ENCODE results near the gene CPEB1.
A peak's percentile ranks its signal among the peaks of the same experiment; 100 is the strongest.

Gene CPEB1

GRCh38 chr15:82585072-82585471, 62.1 kb downstream of the CPEB1 start (continued):
- TF ChIP-seq ZNF692 (tag by site-specific recombination; IDR thresholded peaks at IDR 0.05): peak; percentile 60
- TF ChIP-seq ZBTB26 (tag by site-specific recombination; optimal IDR thresholded peaks at IDR 0.05): no peak
- 0 out of 2 replicates have a peak, but pooled peaks have one; percentile 26 for TF ChIP-seq ZNF501 (tag by site-specific recombination; IDR thresholded peaks at IDR 0.05)
- TF ChIP-seq GLIS2 (tag by site-specific recombination; IDR thresholded peaks at IDR 0.05): no peak
- TF ChIP-seq ZNF664 (tag by site-specific recombination; IDR thresholded peaks at IDR 0.05): no peak
- 0 out of 2 replicates have a peak, but pooled peaks have one; percentile 25 for TF ChIP-seq ZNF654 (tag by site-specific recombination; IDR thresholded peaks at IDR 0.05; ENCODE audit: low read depth)
- peak; percentile 20; the same call in 1 of the 2 replicates for TF ChIP-seq ZNF366 (tag by site-specific recombination; conservative IDR thresholded peaks at IDR 0.05)
- 0 out of 2 replicates have a peak, but pooled peaks have one; percentile 30 for TF ChIP-seq SP7 (tag by site-specific recombination; IDR thresholded peaks at IDR 0.05)
- peak; percentile 42; the same call in 1 of the 2 replicates for TF ChIP-seq ZFP69B (tag by site-specific recombination; IDR thresholded peaks at IDR 0.05)
- TF ChIP-seq ZNF558 (tag by site-specific recombination; IDR thresholded peaks at IDR 0.05): 0 out of 2 replicates have a peak, but pooled peaks have one; percentile 43
- TF ChIP-seq ZNF398 (tag by site-specific recombination; IDR thresholded peaks at IDR 0.05): peak; percentile 63
- TF ChIP-seq REPIN1 (tag by site-specific recombination; IDR thresholded peaks at IDR 0.05; ENCODE audit: low read depth): no peak
- TF ChIP-seq ZNF24 (tag by site-specific recombination; IDR thresholded peaks at IDR 0.05): peak; percentile 40; the same call in 1 of the 2 replicates
- TF ChIP-seq OSR2 (tag by site-specific recombination; IDR thresholded peaks at IDR 0.05): 0 out of 2 replicates have a peak, but pooled peaks have one; percentile 22
- no peak for TF ChIP-seq ZNF10 (tag by site-specific recombination; IDR thresholded peaks at IDR 0.05)
- peak; percentile 54; the same call in 1 of the 2 replicates for TF ChIP-seq IKZF3 (tag by site-specific recombination; IDR thresholded peaks at IDR 0.05)
- 0 out of 2 replicates have a peak, but pooled peaks have one; percentile 19 for TF ChIP-seq ZBTB44 (tag by site-specific recombination; IDR thresholded peaks at IDR 0.05)
- no peak for TF ChIP-seq ZNF792 (tag by site-specific recombination; IDR thresholded peaks at IDR 0.05)
- TF ChIP-seq INSM2 (tag by site-specific recombination; IDR thresholded peaks at IDR 0.05): 0 out of 2 replicates have a peak, but pooled peaks have one; percentile 35

GRCh38 chr15:82580713-82581112, 66.5 kb downstream of the CPEB1 start:
- Histone ChIP-seq H3K9me3 (ENCODE audit: control insufficient read depth, insufficient read depth, low read depth, low read length) (no peaks in the 10 kb centered on the region), H3K4me1 (ENCODE audit: control insufficient read depth, insufficient read depth, low read length) (no peaks in the 10 kb centered on the region), H3K27ac (ENCODE audit: extremely low read depth, low read depth, low read length) (no peak overlapping the region), H3K36me3 (ENCODE audit: control insufficient read depth in 2 of 2, insufficient read depth in 1 of 2, low read length in 2 of 2) (no peaks in the 10 kb centered on the region), H3K4me3 (ENCODE audit: low read depth, low read length) (no peak overlapping the region)
- no peak for TF ChIP-seq ZNF169 (tag by site-specific recombination; IDR thresholded peaks at IDR 0.05)
- no peak for TF ChIP-seq ZSCAN5A (tag by site-specific recombination; IDR thresholded peaks at IDR 0.05)
- no peak for TF ChIP-seq ZNF624 (tag by site-specific recombination; IDR thresholded peaks at IDR 0.05)
- no peak for TF ChIP-seq ZBTB48 (tag by site-specific recombination; IDR thresholded peaks at IDR 0.05)
- CTCF ChIA-PET: no interaction called here
- POLR2A ChIA-PET: no interaction called here

All from HEK293 (cell line).